Cardiac fibroblast (primary cell): ENCODE data around the gene PVR.
A peak's percentile ranks its signal among the peaks of the same experiment; 100 is the strongest.

Experiments
- DNase-seq, 2 donors: peaks; one replicate each; pipeline versions ENCODE4 v3.0.0 to v3.0.0-alpha.2; 2010; ENCODE audit warnings: low read depth in 2 of 2
- H3K4me3 ChIP-seq, 2 donors: replicated peaks in 1 of 2; 1 replicate in 1 of 2; 2 replicates in 1 of 2; pipeline ENCODE4 v1.5.1; 2011; ENCODE audit warnings: low read depth in 2 of 2, low read length in 2 of 2, mild to moderate bottlenecking in 2 of 2, moderate library complexity in 1 of 2
- CTCF ChIP-seq: IDR thresholded peaks from one replicate; pipeline ENCODE4 v1.5.1; 2011; ENCODE audit warnings: low read depth, mild to moderate bottlenecking, low read length, inconsistent platforms

Gene PVR

GRCh38 chr19:44645407-44646048 lies 1.8 kb downstream of the PVR start:
- no peak for TF ChIP-seq CTCF
- no peak for DNase-seq
- peak overlapping the region in 1 of 2 donors; percentile 33 for H3K4me3 ChIP-seq

GRCh38 chr19:44646049-44646416 lies 2.3 kb downstream of the PVR start:
- DNase-seq, result no peak
- no peak overlapping the region for H3K4me3 ChIP-seq
- TF ChIP-seq CTCF, result no peak

- H3K4me3 ChIP-seq, result no peak overlapping the region
- TF ChIP-seq CTCF, result no peak
- no peak for DNase-seq
Measured at GRCh38 chr19:44647144-44647543, 3.4 kb downstream of the PVR start.

GRCh38 chr19:44648631-44649251 lies 5.0 kb downstream of the PVR start:
- no peak for TF ChIP-seq CTCF
- DNase-seq, result peak; percentile 86 to 93
- no peak overlapping the region for H3K4me3 ChIP-seq

- DNase-seq, result no peak
- TF ChIP-seq CTCF, result no peak
- H3K4me3 ChIP-seq, result no peak overlapping the region
Measured at GRCh38 chr19:44649578-44650145, 6.0 kb downstream of the PVR start.

- TF ChIP-seq CTCF, result no peak
- H3K4me3 ChIP-seq, result no peak overlapping the region
- DNase-seq, result no peak
Measured at GRCh38 chr19:44653343-44653742, 9.6 kb downstream of the PVR start.
